COLO829 (cell line): Measurements from ENCODE around the gene TUBB2B.
"Not testable (repeated sequence)": the region's sequence is repeated elsewhere in the genome, so short reads cannot be mapped to it uniquely, and the experiment has no call there.

Experiments
- DNase-seq: peaks from one replicate; pipeline ENCODE4 v3.0.0; 2012; ENCODE audit warnings: low spot score

TUBB2B gene

DNA sequence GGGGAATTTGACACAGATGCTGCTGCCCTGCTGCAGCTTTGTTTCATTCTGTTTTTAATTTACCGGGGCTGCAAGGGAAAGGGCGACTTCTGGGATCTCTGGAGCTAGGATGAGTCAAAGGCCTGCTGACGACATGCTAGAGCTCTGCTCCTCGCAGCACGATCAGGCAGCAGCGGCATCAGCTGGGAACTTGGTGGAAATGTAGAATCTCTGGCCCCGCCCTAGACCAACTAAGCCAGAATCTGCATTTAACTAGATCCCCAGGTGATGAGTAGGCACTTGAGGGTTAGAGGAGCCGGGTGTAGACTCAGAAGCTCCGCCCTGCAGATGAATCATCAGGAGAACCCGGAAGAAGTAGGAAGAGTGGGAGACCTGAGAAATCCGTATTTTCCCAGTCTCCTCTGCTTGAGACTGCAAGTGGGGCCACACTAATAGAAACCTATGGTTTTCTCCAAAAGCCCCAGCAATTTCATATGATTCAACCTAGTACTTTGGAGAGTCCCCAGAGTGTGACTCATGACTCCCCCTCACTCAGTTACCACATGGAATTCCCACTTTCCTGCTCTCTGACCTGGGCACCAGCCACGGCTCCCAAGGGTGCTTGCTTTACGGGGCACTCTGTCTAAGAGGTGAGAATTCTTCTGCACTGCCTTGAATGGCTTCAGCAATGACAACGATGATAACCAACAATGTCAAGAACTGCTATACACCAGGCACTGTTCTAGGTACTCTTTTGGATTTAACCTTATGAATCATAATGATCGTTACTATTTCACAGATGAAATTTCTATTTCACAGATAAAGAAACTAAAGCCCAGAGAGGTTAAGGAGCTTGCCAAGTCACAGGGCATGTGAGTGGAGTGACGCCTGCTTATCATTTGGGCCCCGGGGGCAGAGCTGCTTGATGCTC is 18.1 kb downstream of the TUBB2B start:
- DNase-seq: peak; percentile 78

DNA sequence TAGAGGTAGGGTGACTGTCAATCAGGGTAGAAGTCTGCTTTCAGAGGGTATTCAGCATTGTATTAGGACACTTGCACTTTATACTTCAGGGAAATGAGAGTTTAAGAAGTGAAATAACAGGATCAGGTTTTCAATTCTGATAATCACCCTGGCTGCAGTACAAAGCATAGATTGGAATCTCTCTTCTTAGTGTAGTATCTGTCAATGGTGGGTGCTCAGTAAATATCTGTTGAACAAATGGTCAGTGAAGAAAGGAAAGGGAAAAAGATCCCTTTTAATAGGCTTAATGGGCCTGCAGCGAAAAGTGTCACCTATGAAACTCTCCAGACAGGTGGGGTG is 18.7 kb downstream of the TUBB2B start:
- DNase-seq: no peak

DNA sequence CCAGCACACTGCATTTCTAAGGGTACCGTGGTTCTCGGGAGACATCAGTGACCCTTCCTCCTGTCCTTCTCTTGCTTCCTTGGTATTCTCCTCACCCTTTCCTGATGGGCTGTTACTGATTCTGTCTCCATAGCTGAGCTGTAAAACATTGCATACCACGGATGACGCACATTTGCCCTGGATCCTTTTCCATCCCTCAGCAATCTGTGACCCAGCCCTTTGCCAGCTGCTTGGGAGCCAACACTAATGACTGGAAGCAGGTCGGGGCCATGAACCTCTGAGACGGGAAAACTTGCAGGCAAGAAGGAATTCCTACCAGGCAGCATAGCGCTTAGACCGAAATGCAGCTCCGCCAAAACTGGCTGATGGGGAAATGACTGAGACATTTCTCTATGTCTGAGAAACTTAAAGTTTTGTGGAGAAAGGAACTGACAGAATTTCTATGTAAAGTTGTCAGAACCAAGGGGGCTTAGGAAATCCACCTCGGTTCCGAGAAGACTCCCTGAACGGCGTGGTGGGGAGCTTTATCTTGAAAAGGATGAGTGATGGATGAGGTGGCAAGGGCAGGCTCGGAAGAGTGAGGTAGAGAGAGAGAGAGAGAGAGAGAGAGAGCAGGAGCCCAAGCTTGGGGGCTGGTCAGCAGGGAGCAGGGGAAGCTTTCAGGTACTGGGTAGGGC is 19.2 kb downstream of the TUBB2B start:
- DNase-seq: no peak

DNA sequence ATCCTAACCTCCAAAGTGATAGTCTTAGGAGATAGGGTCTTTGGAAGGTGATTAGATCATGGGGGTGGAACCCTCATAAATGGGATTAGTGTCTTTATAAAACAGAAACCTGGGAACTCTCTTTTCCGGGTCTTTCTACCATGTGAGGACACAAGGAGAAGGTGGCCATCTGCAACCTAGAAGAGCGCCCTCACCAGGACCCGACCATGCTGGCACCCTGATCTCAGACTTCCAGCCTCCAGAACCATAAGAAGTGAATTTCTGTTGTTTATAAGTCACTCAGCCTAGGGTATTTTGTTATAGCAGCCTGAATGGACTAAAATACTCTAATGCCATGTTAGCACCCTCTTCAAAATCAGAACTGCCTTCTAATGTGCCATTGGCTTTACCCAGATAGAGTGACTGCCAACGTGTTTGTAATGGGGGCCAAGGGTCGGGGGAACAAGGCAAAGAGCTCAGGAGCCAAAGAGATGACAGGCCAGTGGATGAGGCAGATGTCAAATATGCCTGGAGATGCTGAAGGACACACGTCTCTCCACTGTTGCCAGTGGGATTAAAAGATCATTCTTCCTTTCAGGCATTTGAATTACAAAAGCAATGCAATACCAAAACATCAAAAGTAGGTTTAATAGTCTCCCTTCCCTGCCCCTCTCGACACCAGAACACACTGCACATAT is 21.0 kb downstream of the TUBB2B start:
- DNase-seq: no peak

DNA sequence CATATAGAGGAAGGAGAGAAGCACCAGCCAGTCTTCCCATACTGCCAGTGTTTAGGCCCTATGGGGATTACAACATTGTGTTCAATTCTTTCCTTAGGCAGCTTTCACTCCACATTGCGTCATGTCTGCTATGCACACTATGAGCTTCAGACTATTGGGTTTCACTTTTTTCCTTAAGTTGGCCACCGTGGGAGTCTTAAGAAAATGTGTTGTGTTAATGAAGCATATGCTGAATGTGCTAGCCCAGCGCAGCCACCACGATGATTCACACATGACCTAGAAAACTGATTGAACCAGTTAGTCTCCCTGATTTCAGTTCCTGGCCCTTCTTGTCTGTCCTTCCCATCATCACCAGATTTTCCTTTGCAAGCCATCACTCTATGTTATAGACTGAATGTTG is 21.5 kb downstream of the TUBB2B start:
- no peak for DNase-seq

DNA sequence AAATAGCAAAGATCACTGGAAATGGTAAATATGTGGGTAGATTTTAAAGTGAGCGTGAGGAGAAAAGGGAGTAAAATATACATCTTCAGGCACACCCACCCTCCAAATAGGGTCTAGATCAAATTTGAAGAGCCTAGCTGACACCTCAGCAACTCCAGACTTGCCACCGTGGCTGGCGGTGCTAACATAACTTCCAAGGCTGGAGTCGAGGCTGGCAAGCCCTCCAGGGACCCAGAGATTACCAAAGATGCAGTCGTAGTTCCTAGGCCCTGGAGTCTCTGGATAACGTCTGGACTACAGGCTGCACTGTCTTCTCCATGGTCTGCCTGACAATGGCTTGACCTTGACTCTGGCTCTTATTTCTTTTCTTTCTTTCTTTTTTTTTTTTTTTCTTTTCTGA is 22.5 kb downstream of the TUBB2B start:
- DNase-seq: no peak

DNA sequence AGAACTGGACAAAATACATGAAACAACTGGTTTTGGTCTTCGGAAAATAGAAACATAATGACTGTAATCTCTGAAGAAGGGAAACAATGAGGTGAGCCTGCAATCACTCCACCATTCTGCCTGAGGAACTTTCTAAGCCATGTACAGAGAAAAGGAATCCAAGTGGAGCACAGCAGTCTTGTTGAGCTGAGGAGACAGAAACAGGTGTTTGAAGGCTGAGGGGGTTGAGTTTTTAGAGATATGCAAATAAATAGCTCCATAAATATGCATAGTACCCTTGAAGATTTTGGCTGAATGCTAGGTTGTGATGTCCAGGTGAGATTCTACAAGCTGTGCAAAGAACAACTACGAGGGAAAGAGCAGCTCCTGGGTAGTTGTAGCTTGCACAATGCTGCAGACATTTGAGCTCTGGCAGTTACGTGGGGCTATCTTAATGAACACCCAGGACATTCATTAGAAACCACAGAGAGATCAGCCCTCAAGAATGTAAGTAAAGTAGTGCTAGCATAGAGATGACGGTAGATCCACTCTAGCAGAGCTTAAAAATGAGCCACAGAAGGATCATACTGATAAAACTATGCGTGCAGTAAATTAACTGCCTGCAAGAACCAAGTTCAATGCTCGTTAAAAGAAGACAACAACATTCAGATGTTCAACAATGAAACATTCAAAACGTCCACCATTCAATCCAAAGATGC is 24.3 kb downstream of the TUBB2B start:
- no peak for DNase-seq

DNA sequence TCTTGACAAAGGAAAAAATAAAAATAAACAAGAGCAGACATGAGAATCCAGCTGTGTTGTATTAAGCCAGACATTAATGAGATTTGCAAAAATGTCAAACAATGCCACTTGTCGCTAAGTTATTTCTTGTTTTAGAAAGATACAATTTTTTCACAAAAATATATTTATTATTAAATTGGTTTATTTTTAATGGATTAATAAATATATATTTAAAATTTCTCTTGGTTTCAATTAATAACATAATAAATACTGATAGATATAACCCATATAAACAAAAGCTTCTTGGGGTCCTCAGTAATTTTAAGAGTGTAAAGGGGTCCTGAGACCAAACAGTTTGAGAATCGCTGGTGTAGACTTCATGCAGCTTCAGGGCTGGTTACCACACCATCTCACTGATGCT is 26.1 kb downstream of the TUBB2B start:
- DNase-seq: no peak

DNA sequence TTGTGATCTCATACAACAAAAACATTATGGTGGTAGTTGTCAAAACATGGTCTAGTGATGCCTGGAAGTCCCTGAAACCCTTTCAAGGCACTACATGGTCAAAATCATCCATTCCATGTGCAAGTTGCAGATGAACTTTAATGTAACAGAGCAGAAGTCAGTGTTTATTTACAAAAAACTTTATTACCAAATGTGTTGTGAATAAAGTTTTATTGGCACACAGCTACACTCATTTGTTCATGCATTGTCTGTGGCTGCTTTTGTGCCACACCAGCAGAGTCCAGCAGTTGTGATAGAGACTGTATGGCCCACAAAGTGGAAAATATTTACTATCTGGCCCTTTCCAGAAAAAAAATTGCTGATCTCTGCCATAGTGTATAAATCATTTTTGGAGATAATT is 26.8 kb downstream of the TUBB2B start:
- no peak for DNase-seq

DNA sequence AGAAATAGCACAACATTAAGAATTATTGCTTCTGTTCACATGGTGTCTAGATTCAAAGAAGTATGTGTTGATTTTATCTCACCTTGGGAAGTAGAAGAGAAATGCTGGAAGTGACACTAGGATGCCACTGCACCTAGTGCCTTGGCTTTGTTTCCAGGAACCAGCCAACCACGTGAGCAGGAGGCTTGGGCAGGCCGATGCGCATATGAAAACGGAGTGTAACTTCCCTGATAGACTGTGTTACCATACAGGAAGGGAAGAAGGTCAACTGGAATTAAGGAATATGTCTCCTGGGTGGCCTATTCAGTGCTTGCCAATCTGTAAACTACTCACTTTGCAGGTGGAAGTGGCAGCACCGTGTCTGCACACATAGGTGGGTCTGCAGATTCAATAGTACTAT is 28.1 kb downstream of the TUBB2B start:
- DNase-seq: no peak

DNA sequence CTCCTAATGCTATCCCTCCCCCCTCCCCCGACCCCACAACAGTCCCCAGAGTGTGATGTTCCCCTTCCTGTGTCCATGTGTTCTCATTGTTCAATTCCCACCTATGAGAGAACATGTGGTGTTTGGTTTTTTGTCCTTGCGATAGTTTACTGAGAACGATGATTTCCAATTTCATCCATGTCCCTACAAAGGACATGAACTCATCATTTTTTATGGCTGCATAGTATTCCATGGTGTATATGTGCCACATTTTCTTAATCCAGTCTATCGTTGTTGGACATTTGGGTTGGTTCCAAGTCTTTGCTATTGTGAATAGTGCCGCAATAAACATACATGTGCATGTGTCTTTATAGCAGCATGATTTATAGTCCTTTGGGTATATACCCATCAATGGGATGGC is 29.7 kb downstream of the TUBB2B start:
- DNase-seq: not testable (repeated sequence)

DNA sequence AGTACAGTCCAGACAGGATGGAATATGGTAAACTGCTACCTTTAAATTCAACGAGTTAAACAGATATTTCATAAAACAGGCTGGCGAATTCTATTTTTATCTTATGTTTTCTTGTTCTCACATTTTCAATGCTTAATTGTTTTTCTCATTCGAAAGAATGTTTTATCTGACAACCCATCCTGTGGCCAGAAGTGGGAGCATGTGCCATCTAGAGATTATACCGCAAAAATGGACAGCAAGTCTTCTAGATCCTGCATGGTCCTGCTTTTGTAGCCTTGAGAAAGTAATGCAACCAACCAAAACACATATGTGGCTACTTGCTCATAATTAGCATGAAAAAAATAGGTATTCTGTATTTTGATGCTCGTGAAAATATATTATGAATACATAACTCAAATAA is 30.7 kb downstream of the TUBB2B start:
- no peak for DNase-seq

DNA sequence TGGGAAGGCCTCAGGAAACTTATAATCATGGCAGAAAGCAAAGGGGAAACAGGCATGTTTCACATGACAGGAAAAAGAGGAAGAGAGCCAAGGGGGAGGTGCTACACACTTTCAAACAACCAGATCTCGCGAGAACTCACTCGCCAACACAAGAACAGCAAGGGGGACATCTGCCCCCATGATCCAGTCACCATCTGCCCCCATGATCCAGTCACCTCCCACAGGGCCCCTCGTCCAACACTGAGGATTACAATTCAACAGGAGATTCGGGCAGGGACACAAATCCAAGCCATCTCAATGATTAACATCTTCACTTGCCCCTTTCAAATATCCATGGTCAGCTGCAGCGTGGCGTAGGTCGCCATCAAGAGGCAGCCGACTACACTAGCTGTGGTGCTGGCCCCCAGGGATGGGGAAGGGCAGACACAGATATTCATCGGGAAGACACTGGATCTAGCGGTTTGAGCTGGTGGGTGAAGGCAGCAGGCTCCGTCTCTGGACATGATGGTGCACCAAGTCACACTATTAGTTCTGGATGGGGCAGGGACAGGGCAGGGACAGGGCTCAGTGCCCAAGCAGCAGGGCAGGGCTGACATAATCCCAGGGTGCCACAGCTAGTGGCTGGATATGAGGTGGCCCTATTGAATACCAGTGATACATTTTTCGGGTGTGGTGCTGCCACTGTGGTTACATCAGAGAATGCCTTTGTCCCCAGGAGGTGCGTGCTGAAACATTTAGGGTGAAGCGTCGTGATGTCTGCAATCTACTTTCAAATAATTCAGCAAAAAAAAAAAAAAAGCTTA is 31.6 kb downstream of the TUBB2B start:
- DNase-seq: no peak

DNA sequence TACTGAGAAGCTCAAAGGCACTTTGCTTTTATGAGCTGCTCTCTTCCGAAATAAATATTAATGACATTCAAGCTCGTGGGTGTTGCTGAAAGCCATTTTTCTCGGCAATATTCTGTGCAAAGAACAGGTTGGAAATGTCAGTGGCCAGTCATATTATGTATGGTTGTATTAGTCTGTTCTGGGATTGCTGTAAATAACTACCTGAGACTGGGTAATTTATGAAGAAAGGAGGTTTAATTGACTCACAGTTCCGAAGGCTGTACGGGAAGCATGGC is 32.1 kb downstream of the TUBB2B start:
- DNase-seq: no peak

DNA sequence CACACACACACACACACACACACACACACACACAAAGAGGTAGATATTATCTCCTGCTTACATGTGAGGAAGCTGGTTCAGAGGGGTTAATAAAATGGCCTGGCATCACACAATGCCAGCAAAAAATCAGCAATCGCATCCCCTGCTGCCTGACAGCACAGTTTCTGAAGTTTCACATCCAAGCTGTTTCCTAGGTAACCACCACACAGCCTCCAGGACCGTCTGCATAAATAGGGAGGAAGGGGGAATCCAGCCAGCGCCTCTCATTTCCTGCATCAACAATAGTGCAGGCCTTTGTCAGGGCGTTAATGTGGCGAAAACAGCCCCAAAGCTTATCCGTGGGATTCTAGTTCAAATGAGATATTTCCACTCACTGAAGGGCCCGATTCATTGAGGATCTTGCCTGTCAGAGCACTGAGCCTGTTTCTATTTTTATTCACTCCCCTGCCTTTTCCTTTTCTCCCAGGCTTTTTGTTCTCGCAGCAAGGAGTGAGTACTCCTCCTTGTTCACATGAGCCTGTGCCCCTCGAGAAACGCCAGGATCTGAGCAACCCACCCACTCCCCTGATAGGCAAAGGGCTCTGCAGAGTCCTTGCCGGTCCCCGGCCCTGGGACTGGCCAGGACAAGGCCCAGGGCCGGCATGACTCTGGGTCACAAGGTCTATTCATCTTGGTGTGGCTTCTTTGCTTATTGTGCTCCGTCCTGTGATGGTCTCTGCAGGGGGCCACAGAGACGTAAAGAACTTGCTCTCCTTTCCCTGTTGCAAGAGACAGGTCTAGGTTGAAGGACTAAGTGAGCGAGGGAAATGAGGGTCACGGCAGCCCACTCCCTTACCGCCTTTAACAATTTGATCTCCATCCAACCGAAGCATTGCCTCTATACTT is 32.7 kb downstream of the TUBB2B start:
- peak; percentile 96 for DNase-seq

DNA sequence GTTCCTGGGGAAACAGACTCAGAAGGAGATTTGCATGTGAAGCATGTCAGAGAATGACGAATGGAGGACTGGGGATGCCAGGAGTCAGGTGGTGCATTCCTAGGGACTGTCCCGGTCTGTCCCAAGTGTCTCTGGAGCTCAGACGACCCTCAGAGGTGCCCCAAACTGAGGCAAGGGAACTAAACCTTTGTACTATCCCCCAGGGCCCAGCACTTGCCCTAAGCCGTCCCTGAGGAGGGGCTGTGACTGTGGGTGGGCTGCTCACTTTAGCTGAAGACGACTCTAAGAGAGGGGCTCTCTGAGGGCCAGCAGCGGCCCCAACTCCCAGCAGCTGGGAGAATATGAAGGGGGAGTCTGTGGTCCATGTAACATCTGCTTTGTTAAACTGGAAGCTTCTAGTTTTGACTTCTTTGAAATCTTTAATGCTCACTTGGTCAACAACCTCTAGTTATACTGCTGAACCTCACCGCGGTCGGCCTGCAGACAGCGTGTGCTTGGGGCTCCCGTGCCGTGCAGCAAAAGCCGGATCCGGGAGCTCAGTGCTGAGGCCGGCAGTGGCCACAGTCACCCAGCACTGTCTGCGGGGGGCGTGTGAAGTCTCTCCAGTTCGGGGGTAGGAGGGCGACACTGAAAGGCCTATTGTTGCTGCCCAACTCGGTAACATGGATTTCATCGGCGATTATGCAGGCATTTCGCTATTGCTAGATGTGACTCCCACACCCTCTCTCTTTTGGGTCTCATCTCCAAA is 34.2 kb downstream of the TUBB2B start:
- DNase-seq: no peak

DNA sequence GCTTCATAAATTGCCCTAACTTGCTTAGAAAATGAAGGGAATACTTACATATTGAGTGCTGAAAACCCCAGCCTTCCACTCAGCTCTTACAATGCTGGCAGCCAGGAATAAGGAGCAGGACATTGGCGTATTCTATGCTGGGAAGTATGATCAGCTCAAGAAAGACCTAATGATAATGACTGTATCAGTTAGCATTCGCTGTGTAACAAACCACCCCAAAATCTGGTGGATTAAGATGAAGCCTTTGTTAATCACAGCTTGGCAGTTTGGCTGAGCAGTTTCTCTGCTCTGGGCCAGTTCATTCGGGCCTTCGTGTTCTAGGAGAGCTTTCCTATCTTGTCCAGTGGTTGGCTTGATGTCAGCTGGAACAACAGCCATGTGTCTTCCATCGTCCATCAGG is 36.7 kb downstream of the TUBB2B start:
- no peak for DNase-seq

DNA sequence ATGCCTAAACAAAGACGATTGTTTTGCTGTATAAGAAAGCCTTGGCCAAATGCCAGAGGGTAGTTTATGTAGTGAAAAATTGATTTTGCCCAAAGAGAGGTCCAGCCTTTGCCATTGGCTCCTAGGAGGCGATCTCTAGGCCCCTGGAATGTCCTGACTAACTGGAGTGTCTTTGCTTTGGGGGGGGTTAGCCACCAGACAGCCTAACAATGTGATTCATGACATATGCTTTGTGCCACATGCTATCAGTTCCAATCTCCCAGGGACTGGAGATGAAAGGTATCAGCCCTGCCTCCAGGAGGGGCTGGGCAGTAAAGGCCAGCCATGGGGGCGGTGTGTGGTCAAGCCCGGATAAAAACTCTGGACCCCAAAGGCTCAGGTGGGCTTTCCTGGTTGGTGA is 37.4 kb downstream of the TUBB2B start:
- DNase-seq: no peak

DNA sequence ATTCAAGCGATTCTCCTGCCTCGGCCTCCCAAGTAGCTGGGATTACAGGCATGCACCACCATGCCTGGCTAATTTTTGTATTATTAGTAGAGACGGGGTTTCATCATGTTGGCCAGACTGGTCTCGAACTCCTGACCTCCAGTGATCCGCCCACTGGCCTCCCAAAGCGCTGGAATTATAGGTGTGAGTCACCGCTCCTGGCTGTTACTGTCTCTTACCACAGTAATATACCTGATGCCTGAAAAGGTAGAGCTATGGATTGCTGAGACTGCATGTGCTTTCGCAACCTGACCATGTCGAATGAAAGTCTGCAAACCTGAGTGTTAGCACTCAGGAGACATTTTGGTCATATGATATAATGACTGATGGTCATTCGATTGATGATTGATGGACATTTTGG is 38.3 kb downstream of the TUBB2B start:
- not testable (repeated sequence) for DNase-seq

DNA sequence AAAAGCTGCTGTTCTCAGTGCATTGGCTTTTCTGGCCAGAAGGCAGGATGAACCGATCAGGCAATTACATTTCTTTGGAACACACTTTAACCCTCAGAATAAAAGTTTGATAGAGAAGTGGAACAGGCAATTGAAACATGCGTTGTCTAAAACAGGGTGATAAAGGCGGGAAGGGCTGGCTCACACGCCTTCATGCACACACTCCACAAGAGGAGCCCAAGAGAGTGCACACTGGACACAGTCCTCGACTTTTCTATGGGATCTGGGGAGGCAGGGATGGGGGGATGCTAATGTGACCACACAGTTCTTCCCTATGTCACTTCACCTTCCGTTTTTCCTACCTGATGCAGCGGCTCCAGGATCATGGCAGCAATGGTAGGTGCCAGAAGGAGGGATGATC is 39.2 kb downstream of the TUBB2B start:
- no peak for DNase-seq
